ENCODE measurements around the gene OBP2A.

Gene OBP2A

DNA sequence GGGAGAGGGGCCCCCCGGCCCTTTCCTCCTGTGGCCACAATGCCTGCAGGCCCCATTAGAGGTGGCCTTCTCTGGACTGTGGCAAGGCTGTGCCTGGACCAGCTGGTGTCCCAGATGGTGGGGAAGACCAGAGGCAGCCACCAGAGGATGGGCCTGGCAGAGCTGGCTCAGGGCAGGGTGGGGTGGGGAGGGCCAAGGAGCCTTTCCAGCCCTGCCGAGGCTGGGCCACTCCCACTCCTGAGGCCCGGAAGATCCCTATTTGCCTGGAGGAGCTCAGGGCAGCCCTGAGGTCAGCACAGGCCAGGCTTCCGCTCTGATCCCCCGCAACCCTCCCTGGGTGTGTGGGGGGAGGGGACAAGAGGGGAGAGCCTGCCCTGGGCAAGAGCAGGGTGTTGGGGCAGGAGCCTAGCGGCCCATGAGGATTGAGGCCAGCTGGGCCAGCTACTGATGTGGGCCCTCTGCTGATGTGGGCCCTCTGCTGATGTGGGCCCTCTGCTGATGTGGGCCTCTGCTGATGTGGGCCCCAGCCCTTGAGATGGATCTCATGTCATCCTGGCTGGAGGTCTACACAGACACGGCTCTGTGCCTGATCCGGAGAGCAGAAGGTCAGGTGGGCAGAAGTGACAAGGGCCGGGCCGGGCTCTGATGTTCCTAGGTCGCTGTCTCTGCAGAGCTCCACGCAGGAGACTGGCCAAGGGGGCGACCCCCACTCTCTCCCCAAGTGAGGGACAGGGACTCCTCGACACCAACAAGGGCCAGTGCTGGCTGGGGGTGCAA is 39.4 kb upstream of the OBP2A start:
- FAIRE-seq (no peak), DNase-seq (ENCODE audit: insufficient read length, low spot score) (no peak)
- TF ChIP-seq, protein P1, sequence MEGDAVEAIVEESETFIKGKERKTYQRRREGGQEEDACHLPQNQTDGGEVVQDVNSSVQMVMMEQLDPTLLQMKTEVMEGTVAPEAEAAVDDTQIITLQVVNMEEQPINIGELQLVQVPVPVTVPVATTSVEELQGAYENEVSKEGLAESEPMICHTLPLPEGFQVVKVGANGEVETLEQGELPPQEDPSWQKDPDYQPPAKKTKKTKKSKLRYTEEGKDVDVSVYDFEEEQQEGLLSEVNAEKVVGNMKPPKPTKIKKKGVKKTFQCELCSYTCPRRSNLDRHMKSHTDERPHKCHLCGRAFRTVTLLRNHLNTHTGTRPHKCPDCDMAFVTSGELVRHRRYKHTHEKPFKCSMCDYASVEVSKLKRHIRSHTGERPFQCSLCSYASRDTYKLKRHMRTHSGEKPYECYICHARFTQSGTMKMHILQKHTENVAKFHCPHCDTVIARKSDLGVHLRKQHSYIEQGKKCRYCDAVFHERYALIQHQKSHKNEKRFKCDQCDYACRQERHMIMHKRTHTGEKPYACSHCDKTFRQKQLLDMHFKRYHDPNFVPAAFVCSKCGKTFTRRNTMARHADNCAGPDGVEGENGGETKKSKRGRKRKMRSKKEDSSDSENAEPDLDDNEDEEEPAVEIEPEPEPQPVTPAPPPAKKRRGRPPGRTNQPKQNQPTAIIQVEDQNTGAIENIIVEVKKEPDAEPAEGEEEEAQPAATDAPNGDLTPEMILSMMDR (IDR thresholded peaks at IDR 0.05; ENCODE audit: insufficient read depth, missing control alignments), result no peak

DNA sequence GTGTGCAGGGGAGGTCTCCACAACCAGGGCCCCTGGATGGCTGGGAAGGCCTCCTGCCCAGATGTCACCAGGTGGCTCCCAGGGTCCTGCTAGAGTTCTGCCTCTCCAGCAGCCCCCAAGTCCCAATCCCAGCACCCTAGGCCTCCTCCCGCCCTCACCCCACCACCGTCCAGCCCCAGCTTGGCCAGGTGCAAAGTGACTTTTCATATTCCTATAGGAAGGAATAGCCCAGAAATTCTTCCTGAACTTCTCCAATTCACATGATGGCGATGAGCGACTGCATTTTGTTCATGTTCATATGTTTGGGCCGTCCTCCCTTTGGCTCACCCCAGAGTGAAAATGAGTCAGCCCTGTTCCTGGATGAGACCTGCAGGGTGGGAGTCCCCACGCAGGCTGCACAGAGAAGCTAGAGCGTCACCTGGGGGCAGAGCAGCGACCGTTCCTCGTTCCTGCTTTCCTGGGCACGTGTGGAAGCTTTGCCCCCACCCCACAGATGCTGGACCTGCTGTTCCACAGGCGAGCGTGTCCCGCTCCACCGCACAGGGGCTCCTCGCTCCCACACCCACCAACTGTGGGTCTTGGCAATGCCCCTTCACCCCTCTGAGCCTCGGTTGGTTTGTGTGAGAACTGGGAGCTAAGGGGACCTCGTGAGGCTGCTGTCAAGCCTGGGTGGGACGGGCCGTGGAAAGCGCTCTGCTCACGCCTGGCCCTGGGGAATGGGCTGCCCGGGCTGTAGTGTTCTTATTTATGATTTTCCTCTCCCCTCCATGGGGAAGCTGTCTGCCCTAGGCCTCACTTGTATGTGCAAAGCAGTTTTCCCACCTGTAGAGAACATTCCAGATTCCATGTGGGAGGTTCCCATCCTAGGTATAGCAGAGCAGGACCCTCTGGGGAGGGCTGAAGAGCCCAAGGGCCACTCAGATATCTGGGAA is 38.6 kb upstream of the OBP2A start:
- no peak for FAIRE-seq
- DNase-seq (ENCODE audit: insufficient read length, low spot score), result no peak
- TF ChIP-seq, protein P1 (IDR thresholded peaks at IDR 0.05; ENCODE audit: insufficient read depth, missing control alignments), result no peak

DNA sequence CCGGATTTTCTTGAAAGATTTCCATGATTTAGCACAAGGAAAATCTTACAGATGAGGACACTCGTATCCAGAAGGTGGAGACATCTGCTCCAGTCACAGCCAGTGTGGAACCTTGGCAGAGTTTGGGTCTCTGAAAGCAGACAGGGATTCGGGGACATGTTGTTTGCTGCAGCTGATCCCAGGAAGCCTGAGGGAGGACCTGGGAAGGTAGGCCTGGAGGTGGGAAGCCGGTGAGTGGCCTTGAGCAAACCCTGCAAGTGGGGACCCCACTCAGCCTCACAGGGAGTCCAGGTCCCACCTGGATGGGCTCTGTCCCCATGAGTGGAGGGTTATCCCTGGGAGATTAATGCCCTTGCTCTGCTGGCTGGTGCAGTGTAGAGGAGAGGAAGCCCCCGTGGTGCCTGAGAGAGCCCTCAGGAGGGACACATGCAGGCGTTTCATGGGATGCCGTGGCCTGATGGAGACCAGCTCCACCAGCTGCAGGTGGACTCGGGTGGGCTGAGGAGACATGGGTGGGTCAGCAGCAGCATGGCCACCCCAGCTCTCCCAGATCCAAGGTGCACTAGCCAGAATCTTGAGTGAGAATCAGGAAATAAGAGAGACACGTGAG is 37.6 kb upstream of the OBP2A start:
- TF ChIP-seq, protein P1 (IDR thresholded peaks at IDR 0.05; ENCODE audit: insufficient read depth, missing control alignments), result no peak
- DNase-seq (ENCODE audit: insufficient read length, low spot score) (no peak), FAIRE-seq (no peak)

DNA sequence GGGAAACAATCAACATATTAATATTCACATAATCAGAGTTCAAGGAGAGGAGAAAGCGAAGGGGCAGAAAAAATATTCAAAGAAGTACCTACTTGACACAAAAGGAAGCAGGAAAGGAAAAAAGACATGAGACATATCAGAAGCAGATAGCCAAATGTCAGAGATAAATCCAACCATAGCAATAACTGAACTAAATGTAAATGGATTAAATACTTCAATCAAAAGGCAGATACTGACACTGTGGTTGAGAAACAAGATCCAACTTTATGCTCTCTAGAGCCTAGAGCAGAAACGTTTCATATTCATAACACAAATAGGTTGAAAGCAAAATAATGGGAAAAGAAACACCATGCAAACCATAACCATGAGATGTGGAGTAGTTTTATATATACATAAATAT is 36.5 kb upstream of the OBP2A start:
- FAIRE-seq, result no peak
- DNase-seq (ENCODE audit: insufficient read length, low spot score), result no peak
- TF ChIP-seq, protein P1 (IDR thresholded peaks at IDR 0.05; ENCODE audit: insufficient read depth, missing control alignments), result no peak

DNA sequence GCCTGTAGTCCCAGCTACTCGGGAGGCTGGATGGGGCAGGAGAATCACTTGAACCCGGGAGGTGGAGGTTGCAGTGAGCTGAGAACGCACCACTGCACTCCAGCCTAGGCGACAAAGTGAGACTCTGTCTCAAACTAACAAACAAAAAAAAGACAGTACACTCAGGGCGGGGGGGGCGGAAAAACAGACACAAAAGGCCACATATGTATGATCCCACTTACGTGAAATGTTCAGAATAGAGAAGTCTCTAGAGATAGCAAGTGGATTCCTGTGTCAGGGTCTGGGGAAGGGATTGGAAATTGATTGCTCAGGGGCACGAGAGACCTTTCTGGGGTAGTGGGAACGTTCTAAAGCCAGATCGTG is 33.7 kb upstream of the OBP2A start:
- TF ChIP-seq, protein P1 (IDR thresholded peaks at IDR 0.05; ENCODE audit: insufficient read depth, missing control alignments), result no peak
- no peak for DNase-seq (ENCODE audit: insufficient read length, low spot score)
- FAIRE-seq, result no peak

DNA sequence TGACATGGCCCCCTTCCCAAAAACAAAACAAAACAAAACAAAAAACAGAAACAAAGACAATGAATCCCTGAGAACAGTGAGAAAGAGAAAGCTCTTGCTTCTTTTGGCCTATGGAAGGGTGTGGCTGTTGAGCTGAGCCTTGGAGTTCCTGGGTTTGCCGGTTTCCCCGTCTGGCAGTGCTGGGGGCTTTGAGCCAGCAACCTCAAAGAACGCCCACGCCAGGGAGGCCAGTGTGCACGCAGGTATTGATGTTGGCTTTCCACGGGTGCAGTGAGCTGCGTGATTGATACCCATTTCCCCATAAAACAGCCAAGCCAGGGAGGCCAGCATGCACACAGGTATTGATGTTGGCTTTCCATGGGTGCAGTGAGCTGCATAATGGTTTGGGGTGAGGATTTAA is 33.0 kb upstream of the OBP2A start:
- no peak for FAIRE-seq
- DNase-seq (ENCODE audit: insufficient read length, low spot score), result no peak
- TF ChIP-seq, protein P1 (IDR thresholded peaks at IDR 0.05; ENCODE audit: insufficient read depth, missing control alignments), result no peak
